Neural progenitor cell (in vitro differentiated cells): ENCODE measurements around the gene WDR77.

Experiments
- CTCF ChIP-seq: fragments of 200-600 bp; sonication (generic); IDR thresholded peaks from 2 replicates; pipeline ENCODE4 v1.5.1; 2017; ENCODE audit warnings: antibody characterized with exemption, mild to moderate bottlenecking
- EZH2 ChIP-seq: fragments of 200-600 bp; sonication (generic); IDR thresholded peaks from 2 replicates; pipeline ENCODE4 v1.6.1; 2017; ENCODE audit warnings: antibody characterized with exemption, mild to moderate bottlenecking, moderate library complexity
- EZH2phosphoT487 ChIP-seq: fragments of 200-600 bp; sonication (generic); IDR thresholded peaks from 2 replicates; pipeline ENCODE4 v1.6.1; 2017; ENCODE audit warnings: antibody characterized with exemption

- TF ChIP-seq CTCF: no peak
- TF ChIP-seq EZH2: no peak
- no peak for TF ChIP-seq EZH2phosphoT487
Measured at GRCh38 chr1:111463029-111463683, 14.1 kb upstream of the WDR77 start.
